IMR-90 (cell line): ENCODE results near the gene SUPV3L1.

Experiments used
- CEBPB ChIP-seq: IDR thresholded peaks from 2 replicates; pipeline ENCODE4 v1.6.1; 2012; ENCODE audit warnings: low read depth, low read length, improper control_type of control experiment
- MAZ ChIP-seq: IDR thresholded peaks from 2 replicates; pipeline ENCODE4 v1.6.1; 2012; ENCODE audit warnings: low read depth, mild to moderate bottlenecking, low read length, improper control_type of control experiment, moderate library complexity, borderline replicate concordance
- MXI1 ChIP-seq: IDR thresholded peaks from 2 replicates; pipeline ENCODE4 v1.6.1; 2012; ENCODE audit warnings: low read depth, mild to moderate bottlenecking, low read length, moderate library complexity, borderline replicate concordance
- NFE2L2 ChIP-seq: fragments of 150-350 bp; IDR thresholded peaks from 2 replicates; pipeline ENCODE4 v1.6.1; 2016; ENCODE audit warnings: low read depth, mild to moderate bottlenecking, low read length
- POLR2A ChIP-seq: IDR thresholded peaks from 2 replicates; pipeline ENCODE4 v1.6.1; 2012; ENCODE audit warnings: mild to moderate bottlenecking, low read depth, low read length
- RAD21 ChIP-seq: IDR thresholded peaks from 2 replicates; pipeline ENCODE4 v1.6.1; 2012; ENCODE audit warnings: low read length, improper control_type of control experiment
- RCOR1 ChIP-seq: IDR thresholded peaks from 2 replicates; pipeline ENCODE4 v1.6.1; 2012; ENCODE audit warnings: mild to moderate bottlenecking, low read length, improper control_type of control experiment; ENCODE audit not compliant: insufficient replicate concordance
- TF ChIP-seq, protein P1 (sequence below): conservative IDR thresholded peaks from 2 replicates; pipeline ENCODE4 v1.5.1; 2012; ENCODE audit warnings: mild to moderate bottlenecking, low read depth, low read length, improper control_type of control experiment

GRCh38 chr10:69213591-69214311 is 33.7 kb downstream of the SUPV3L1 start:
- TF ChIP-seq MXI1 (no peak), NFE2L2 (no peak), POLR2A (no peak), RCOR1 (no peak), RAD21 (no peak), CEBPB (no peak), MAZ (no peak)
- TF ChIP-seq, protein P1, sequence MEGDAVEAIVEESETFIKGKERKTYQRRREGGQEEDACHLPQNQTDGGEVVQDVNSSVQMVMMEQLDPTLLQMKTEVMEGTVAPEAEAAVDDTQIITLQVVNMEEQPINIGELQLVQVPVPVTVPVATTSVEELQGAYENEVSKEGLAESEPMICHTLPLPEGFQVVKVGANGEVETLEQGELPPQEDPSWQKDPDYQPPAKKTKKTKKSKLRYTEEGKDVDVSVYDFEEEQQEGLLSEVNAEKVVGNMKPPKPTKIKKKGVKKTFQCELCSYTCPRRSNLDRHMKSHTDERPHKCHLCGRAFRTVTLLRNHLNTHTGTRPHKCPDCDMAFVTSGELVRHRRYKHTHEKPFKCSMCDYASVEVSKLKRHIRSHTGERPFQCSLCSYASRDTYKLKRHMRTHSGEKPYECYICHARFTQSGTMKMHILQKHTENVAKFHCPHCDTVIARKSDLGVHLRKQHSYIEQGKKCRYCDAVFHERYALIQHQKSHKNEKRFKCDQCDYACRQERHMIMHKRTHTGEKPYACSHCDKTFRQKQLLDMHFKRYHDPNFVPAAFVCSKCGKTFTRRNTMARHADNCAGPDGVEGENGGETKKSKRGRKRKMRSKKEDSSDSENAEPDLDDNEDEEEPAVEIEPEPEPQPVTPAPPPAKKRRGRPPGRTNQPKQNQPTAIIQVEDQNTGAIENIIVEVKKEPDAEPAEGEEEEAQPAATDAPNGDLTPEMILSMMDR = no peak
